ENCODE data around the gene PRRG4. TPM values are rescaled to one million over a fixed set of nuclear protein-coding genes. Genes with fewer than 3 reads are reported as not detected.

PRRG4 gene
- total and polyA plus RNA-seq, 2 of the 13 experiments (the other 11 are each of a cell fraction or from before 2014, with no cell fraction given), result 0.24 to 0.95 TPM

GRCh38 chr11:32892355-32893092, 62.8 kb downstream of the PRRG4 start, which contains the start of gene QSER1 (continued):
- no peak for TF ChIP-seq CENPBD1 (CRISPR knock-in tag; IDR thresholded peaks at IDR 0.05; ENCODE audit: borderline replicate concordance, low read depth)
- no peak for TF ChIP-seq JUN (CRISPR knock-in tag; IDR thresholded peaks at IDR 0.05)
- TF ChIP-seq ZMYM4 (CRISPR knock-in tag; IDR thresholded peaks at IDR 0.05), result peak; percentile 53; the same call in 1 of the 2 replicates
- TF ChIP-seq AHDC1 (CRISPR knock-in tag; IDR thresholded peaks at IDR 0.05; ENCODE audit: borderline replicate concordance), result no peak
- no peak for TF ChIP-seq HMGA1 (CRISPR knock-in tag; conservative IDR thresholded peaks at IDR 0.05)
- TF ChIP-seq ZNF768 (CRISPR knock-in tag; IDR thresholded peaks at IDR 0.05), result peak; percentile 58; the same call in 1 of the 2 replicates
- no peak for TF ChIP-seq SRSF9 (IDR thresholded peaks at IDR 0.05; ENCODE audit: borderline replicate concordance, insufficient read depth, low read depth, low read length, poor library complexity, severe bottlenecking)
- TF ChIP-seq HHEX (CRISPR knock-in tag; IDR thresholded peaks at IDR 0.05), result no peak
- TF ChIP-seq CENPT (CRISPR knock-in tag; IDR thresholded peaks at IDR 0.05; ENCODE audit: low read depth), result no peak
- TF ChIP-seq TRAFD1 (CRISPR knock-in tag; IDR thresholded peaks at IDR 0.05; ENCODE audit: borderline replicate concordance), result no peak
- TF ChIP-seq ZBTB4 (CRISPR knock-in tag; IDR thresholded peaks at IDR 0.05; ENCODE audit: borderline replicate concordance), result no peak
- no peak for TF ChIP-seq ZBTB20 (CRISPR knock-in tag; IDR thresholded peaks at IDR 0.05; ENCODE audit: borderline replicate concordance, low read depth)
- TF ChIP-seq ZNF501 (CRISPR knock-in tag; IDR thresholded peaks at IDR 0.05), result 0 out of 2 replicates have a peak, but pooled peaks have one; percentile 22
- TF ChIP-seq ZNF607 (CRISPR knock-in tag; IDR thresholded peaks at IDR 0.05; ENCODE audit: borderline replicate concordance), result peak; percentile 82
- TF ChIP-seq ZNF740 (CRISPR knock-in tag; IDR thresholded peaks at IDR 0.05), result 0 out of 2 replicates have a peak, but pooled peaks have one; percentile 40
- TF ChIP-seq ZNF557 (CRISPR knock-in tag; IDR thresholded peaks at IDR 0.05), result no peak
- no peak for TF ChIP-seq ZNF121 (CRISPR knock-in tag; IDR thresholded peaks at IDR 0.05)
